ENCODE data around the gene CD22. TPM values are rescaled to one million over a fixed set of nuclear protein-coding genes. Genes with fewer than 3 reads are reported as not detected.

CD22 gene
- total RNA-seq, 2 experiments from 2014 or later: 0.52 to 0.67 TPM

DNA sequence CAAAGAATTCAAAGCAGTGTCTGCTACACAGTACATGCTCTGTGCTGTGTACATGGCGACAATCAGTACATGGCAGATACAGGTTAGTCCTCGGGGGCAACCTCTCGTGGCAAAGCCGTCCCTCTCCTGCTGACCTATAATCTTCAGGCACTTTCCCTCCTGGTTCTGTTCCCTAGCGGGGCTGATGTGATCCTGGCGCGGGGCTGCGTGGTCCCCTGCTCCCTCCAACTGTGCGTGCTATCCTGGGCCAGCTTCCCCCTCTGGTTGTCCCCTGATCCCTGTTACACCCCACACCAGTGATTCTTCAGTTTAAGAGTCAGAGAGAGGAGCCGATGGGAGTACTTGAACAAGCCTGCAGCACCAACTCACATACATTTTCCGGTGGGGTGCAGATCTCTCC is 25.0 kb upstream of the CD22 start:
- H3K9me3 ChIP-seq (ENCODE audit: control insufficient read depth in 1 of 2, insufficient read depth in 1 of 2, low read length in 2 of 2): no peaks in the 10 kb centered on the region
- no peak for TF ChIP-seq CTCF (IDR thresholded peaks at IDR 0.05)
- H3K27ac ChIP-seq (ENCODE audit: low read depth in 1 of 2, low read length in 2 of 2): no peak overlapping the region
- ChIA-PET POLR2A (no interaction called here), CTCF (no interaction called here)
- Mint-ChIP-seq H3K27me3 (no peaks in the 10 kb centered on the region), H3K4me1 (ENCODE audit: low read depth) (no peaks in the 10 kb centered on the region), H3K9me3 (no peaks in the 10 kb centered on the region), H3K27ac (no peak overlapping the region), H3K36me3 (ENCODE audit: low read depth) (no peaks in the 10 kb centered on the region), H3K4me3 (no peak overlapping the region)
- DNase-seq (no peak), ATAC-seq (ENCODE audit: poor library complexity) (no peak)
- intact Hi-C loops (cut with DNase I, micrococcal nuclease): no loop called here
- H3K27me3 ChIP-seq (ENCODE audit: control insufficient read depth in 1 of 2, insufficient read depth in 2 of 2, low read length in 2 of 2): no peaks in the 10 kb centered on the region
- H3K4me3 ChIP-seq (ENCODE audit: low read length): no peak overlapping the region
- no peaks in the 10 kb centered on the region for H3K4me1 ChIP-seq (ENCODE audit: insufficient read depth, low read length)
- H3K36me3 ChIP-seq (ENCODE audit: insufficient read depth, low read length): no peaks in the 10 kb centered on the region

GRCh38 chr19:35305181-35305580 is 23.8 kb upstream of the CD22 start:
- DNase-seq (no peak), ATAC-seq (ENCODE audit: poor library complexity) (no peak)
- TF ChIP-seq CTCF (IDR thresholded peaks at IDR 0.05): no peak
- no peak overlapping the region for H3K4me3 ChIP-seq (ENCODE audit: low read length)
- no peaks in the 10 kb centered on the region for H3K36me3 ChIP-seq (ENCODE audit: insufficient read depth, low read length)
- POLR2A ChIA-PET: no interaction called here
- no peaks in the 10 kb centered on the region for H3K27me3 ChIP-seq (ENCODE audit: control insufficient read depth in 1 of 2, insufficient read depth in 2 of 2, low read length in 2 of 2)
- Mint-ChIP-seq H3K27me3 (no peaks in the 10 kb centered on the region), H3K9me3 (no peaks in the 10 kb centered on the region), H3K27ac (no peak overlapping the region), H3K4me1 (ENCODE audit: low read depth) (no peaks in the 10 kb centered on the region), H3K36me3 (ENCODE audit: low read depth) (no peaks in the 10 kb centered on the region), H3K4me3 (no peak overlapping the region)
- intact Hi-C loops (cut with DNase I, micrococcal nuclease): no loop called here
- CTCF ChIA-PET: no interaction called here
- H3K4me1 ChIP-seq (ENCODE audit: insufficient read depth, low read length): no peaks in the 10 kb centered on the region
- H3K9me3 ChIP-seq (ENCODE audit: control insufficient read depth in 1 of 2, insufficient read depth in 1 of 2, low read length in 2 of 2): no peaks in the 10 kb centered on the region
- H3K27ac ChIP-seq (ENCODE audit: low read depth in 1 of 2, low read length in 2 of 2): no peak overlapping the region

GRCh38 chr19:35306473-35307246 is 22.3 kb upstream of the CD22 start:
- ChIA-PET CTCF (interaction anchor here (0.6 kb wide), 1 partner anchor 142 kb away, joined by 4 read pairs; no protein-coding TSS in a partner anchor), POLR2A (no interaction called here)
- DNase-seq: no peak
- no peaks in the 10 kb centered on the region for H3K27me3 ChIP-seq (ENCODE audit: control insufficient read depth in 1 of 2, insufficient read depth in 2 of 2, low read length in 2 of 2)
- H3K36me3 Mint-ChIP-seq (ENCODE audit: low read depth): no peaks in the 10 kb centered on the region
- H3K27ac Mint-ChIP-seq: no peak overlapping the region
- no peaks in the 10 kb centered on the region for H3K4me1 Mint-ChIP-seq (ENCODE audit: low read depth)
- no peak overlapping the region for H3K27ac ChIP-seq (ENCODE audit: low read depth in 1 of 2, low read length in 2 of 2)
- no peak for ATAC-seq (ENCODE audit: poor library complexity)
- H3K4me3 ChIP-seq (ENCODE audit: low read length): no peak overlapping the region
- intact Hi-C loops (cut with DNase I, micrococcal nuclease): no loop called here
- H3K36me3 ChIP-seq (ENCODE audit: insufficient read depth, low read length): no peaks in the 10 kb centered on the region
- H3K9me3 ChIP-seq (ENCODE audit: control insufficient read depth in 1 of 2, insufficient read depth in 1 of 2, low read length in 2 of 2): no peaks in the 10 kb centered on the region
- no peaks in the 10 kb centered on the region for H3K9me3 Mint-ChIP-seq
- no peaks in the 10 kb centered on the region for H3K4me1 ChIP-seq (ENCODE audit: insufficient read depth, low read length)
- no peak overlapping the region for H3K4me3 Mint-ChIP-seq
- no peak for TF ChIP-seq CTCF (IDR thresholded peaks at IDR 0.05)
- H3K27me3 Mint-ChIP-seq: no peaks in the 10 kb centered on the region

All from CD4-positive, alpha-beta T cell (primary cell).